K562 (cell line): Measurements from ENCODE around the gene SMYD1. TPM values are rescaled to one million over a fixed set of nuclear protein-coding genes. Genes with fewer than 3 reads are reported as not detected.

Experiments used
- MXI1 ChIP-seq: IDR thresholded peaks from 2 replicates; pipeline ENCODE4 v1.6.1; 2011; ENCODE audit warnings: low read depth, mild to moderate bottlenecking, improper control_type of control experiment, low read length
- NFRKB ChIP-seq: fragments of 450-650 bp; IDR thresholded peaks from 2 replicates; pipeline ENCODE4 v1.6.1; 2016; ENCODE audit warnings: low read depth
- POLR2H ChIP-seq: IDR thresholded peaks from 2 replicates; pipeline ENCODE4 v1.6.1; 2016; ENCODE audit warnings: missing genetic modification characterization, low read depth, mild to moderate bottlenecking, control low read depth, missing compliant biosample characterization, moderate library complexity
- SMAD3 ChIP-seq: fragments of 450-650 bp; formaldehyde crosslinking; conservative IDR thresholded peaks from 2 replicates; pipeline ENCODE4 v1.4.0; 2020; ENCODE audit warnings: mild to moderate bottlenecking
- SMARCA4 ChIP-seq: fragments of 450-650 bp; IDR thresholded peaks from 2 replicates; pipeline ENCODE4 v1.6.1; 2016
- XRCC3 ChIP-seq: fragments of 450-650 bp; IDR thresholded peaks from 2 replicates; pipeline ENCODE4 v1.6.1; 2017; ENCODE audit warnings: mild to moderate bottlenecking, moderate library complexity
- ZHX1 ChIP-seq: fragments of 150-350 bp; conservative IDR thresholded peaks from 2 replicates; pipeline ENCODE4 v1.6.1; 2014; ENCODE audit warnings: low read length
- ZZZ3 ChIP-seq: fragments of 450-650 bp; IDR thresholded peaks from 2 replicates; pipeline ENCODE4 v1.6.1; 2016; ENCODE audit warnings: antibody characterized with exemption, mild to moderate bottlenecking, moderate library complexity
- polyA plus RNA-seq, 8 experiments: library from polyadenylated mRNA; depleted of rRNA in 4 of 8; stranded (reverse) in 5 of 8; unstranded in 3 of 8; fragments of >200 nt; fragmentation: Nextera tagmentation in 2 of 8; fragmentation: Illumina TruSeq in 1 of 8; extraction: Ambion mirVana in 2 of 8; extraction: Trizol in 1 of 8; gene quantifications; 2 replicates each; pipeline versions ENCODE4 v1.2.1 to v1.2.3, GENCODE V29; 2011 to 2014; ENCODE audit warnings: inconsistent platforms in 1 of 8, missing spikeins in 1 of 8
- total RNA-seq, 7 experiments: library from RNA; depleted of rRNA in 6 of 7; stranded (reverse); fragments of >200 nt in 6 of 7; fragmentation: Illumina TruSeq in 2 of 7; extraction: Trizol in 2 of 7; gene quantifications; 2 replicates each; pipeline versions ENCODE4 v1.2.1 to v1.2.3, GENCODE V29; 2011 to 2021; ENCODE audit warnings: low replicate concordance in 1 of 7
- TF ChIP-seq, protein P1 (sequence below): fragments of 250-450 bp; sonication (Bioruptor Pico); IDR thresholded peaks from 2 replicates; pipeline ENCODE4 v1.8.0; 2021; ENCODE audit warnings: mild to moderate bottlenecking, moderate library complexity

Gene SMYD1
- total and polyA plus RNA-seq, 9 of the 15 experiments (the other 6 are each of a cell fraction or from before 2014, with no cell fraction given), result not detected

GRCh38 chr2:88123975-88124917, 56.6 kb downstream of the SMYD1 start (continued):
- TF ChIP-seq ZHX1, result no peak
- TF ChIP-seq POLR2H (tag), result no peak
- TF ChIP-seq MXI1, result no peak
- TF ChIP-seq, protein P1, sequence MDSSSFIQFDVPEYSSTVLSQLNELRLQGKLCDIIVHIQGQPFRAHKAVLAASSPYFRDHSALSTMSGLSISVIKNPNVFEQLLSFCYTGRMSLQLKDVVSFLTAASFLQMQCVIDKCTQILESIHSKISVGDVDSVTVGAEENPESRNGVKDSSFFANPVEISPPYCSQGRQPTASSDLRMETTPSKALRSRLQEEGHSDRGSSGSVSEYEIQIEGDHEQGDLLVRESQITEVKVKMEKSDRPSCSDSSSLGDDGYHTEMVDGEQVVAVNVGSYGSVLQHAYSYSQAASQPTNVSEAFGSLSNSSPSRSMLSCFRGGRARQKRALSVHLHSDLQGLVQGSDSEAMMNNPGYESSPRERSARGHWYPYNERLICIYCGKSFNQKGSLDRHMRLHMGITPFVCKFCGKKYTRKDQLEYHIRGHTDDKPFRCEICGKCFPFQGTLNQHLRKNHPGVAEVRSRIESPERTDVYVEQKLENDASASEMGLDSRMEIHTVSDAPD (CRISPR knock-in tag), result no peak
- TF ChIP-seq SMAD3, result no peak
- no peak for TF ChIP-seq NFRKB
- no peak for TF ChIP-seq ZZZ3
- no peak for TF ChIP-seq SMARCA4
- TF ChIP-seq XRCC3, result no peak
